Neutrophil (primary cell): ENCODE measurements around the gene SHCBP1.

Experiments used
- H3K27ac ChIP-seq: fragments of 200-600 bp; sonication (generic); 2 replicates; pipeline ENCODE4 v1.5.1; 2016; ENCODE audit warnings: mild to moderate bottlenecking, moderate library complexity
- H3K27me3 ChIP-seq: fragments of 200-600 bp; sonication (generic); 2 replicates; pipeline ENCODE4 v1.6.0; 2016; ENCODE audit warnings: mild to moderate bottlenecking
- H3K36me3 ChIP-seq: fragments of 200-600 bp; sonication (generic); 2 replicates; pipeline ENCODE4 v1.5.1; 2017
- H3K4me1 ChIP-seq, 2 experiments: fragments of 200-600 bp in 1 of 2; sonication (generic) in 1 of 2; 1 replicate in 1 of 2; 2 replicates in 1 of 2; pipeline versions ENCODE4 v1.5.1 to v1.6.1; 2013 to 2016; ENCODE audit warnings: low read depth in 1 of 2, low read length in 1 of 2, mild to moderate bottlenecking in 1 of 2, moderate library complexity in 1 of 2; ENCODE audit not compliant: control insufficient read depth in 1 of 2, insufficient read depth in 1 of 2
- H3K4me3 ChIP-seq, 2 experiments: fragments of 200-600 bp in 1 of 2; sonication (generic) in 1 of 2; 1 replicate in 1 of 2; 2 replicates in 1 of 2; pipeline ENCODE4 v1.5.1; 2013 to 2016; ENCODE audit warnings: low read depth in 1 of 2, low read length in 1 of 2, mild to moderate bottlenecking in 1 of 2, moderate library complexity in 1 of 2
- H3K9me3 ChIP-seq: fragments of 200-600 bp; sonication (generic); 2 replicates; pipeline ENCODE4 v1.5.1; 2016
- TF ChIP-seq, protein P1 (sequence below): fragments of 200-600 bp; sonication (generic); IDR thresholded peaks from 2 replicates; pipeline ENCODE4 v1.5.1; 2016; ENCODE audit warnings: antibody characterized with exemption

The SHCBP1 gene

DNA sequence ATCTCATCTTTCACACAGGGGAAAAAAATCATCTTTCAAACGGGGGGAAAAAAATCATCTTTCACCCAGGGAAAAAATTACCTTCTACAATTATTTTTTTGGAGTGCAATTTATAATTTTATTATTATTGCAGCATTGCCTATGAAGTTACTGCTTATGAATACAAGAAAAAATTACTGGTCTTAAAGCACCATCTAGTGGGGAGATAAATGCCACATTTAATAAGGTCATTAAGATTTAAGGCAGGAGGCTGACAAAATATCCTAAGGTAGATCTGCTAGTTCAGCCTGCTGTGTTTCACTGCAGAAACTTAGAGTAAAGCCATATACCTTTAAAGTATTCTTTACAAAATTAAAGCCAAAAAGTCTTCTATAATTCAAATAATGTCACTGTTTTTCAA is 13.7 kb downstream of the SHCBP1 start:
- Histone ChIP-seq H3K4me3 (no peak overlapping the region), H3K27ac (no peak overlapping the region), H3K4me1 (no peaks in the 10 kb centered on the region), H3K9me3 (no peaks in the 10 kb centered on the region), H3K27me3 (no peaks in the 10 kb centered on the region), H3K36me3 (peaks cover 38% of the 10 kb centered on the region)
- TF ChIP-seq, protein P1, sequence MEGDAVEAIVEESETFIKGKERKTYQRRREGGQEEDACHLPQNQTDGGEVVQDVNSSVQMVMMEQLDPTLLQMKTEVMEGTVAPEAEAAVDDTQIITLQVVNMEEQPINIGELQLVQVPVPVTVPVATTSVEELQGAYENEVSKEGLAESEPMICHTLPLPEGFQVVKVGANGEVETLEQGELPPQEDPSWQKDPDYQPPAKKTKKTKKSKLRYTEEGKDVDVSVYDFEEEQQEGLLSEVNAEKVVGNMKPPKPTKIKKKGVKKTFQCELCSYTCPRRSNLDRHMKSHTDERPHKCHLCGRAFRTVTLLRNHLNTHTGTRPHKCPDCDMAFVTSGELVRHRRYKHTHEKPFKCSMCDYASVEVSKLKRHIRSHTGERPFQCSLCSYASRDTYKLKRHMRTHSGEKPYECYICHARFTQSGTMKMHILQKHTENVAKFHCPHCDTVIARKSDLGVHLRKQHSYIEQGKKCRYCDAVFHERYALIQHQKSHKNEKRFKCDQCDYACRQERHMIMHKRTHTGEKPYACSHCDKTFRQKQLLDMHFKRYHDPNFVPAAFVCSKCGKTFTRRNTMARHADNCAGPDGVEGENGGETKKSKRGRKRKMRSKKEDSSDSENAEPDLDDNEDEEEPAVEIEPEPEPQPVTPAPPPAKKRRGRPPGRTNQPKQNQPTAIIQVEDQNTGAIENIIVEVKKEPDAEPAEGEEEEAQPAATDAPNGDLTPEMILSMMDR = peak; percentile 8

DNA sequence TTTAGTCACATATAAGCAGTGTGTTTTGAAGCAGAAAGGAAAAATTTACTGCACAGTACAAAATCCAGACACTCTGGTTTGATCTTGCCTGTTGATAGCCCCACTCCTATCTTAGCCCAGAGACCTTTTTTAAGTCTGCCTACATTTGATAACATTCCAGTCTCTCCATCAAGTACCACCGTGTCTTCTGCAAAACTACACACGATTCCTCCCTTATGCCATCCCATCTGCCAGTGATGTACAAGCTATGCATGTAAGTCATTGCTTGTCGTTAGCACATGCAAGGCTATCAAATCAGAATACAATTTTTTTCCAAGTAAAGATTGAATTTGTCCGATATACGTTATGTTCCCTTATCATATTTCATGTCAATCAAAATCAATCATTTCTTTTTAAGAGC is 14.9 kb downstream of the SHCBP1 start:
- TF ChIP-seq, protein P1 = no peak
- no peaks in the 10 kb centered on the region for H3K4me1 ChIP-seq
- H3K27ac ChIP-seq = no peak overlapping the region
- H3K27me3 ChIP-seq = no peaks in the 10 kb centered on the region
- peaks cover 50% of the 10 kb centered on the region for H3K36me3 ChIP-seq
- H3K9me3 ChIP-seq = no peaks in the 10 kb centered on the region
- H3K4me3 ChIP-seq = no peak overlapping the region

DNA sequence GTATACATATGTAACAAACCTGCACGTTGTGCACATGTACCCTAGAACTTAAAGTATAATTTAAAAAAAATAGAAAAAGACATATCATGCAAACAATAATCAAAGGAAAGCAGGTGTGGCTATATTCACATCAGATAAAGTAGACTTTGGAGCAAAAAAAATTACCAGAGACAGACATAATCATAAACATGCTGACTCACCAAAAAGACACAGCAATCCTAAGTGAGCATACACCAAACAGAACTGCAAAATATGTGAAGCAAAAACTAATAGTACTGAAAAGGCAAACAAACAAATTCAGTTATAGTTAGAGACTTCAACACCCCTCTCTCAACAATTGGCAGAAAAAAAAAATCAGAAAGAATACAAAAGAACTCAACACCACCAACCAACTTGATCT is 29.9 kb downstream of the SHCBP1 start:
- H3K4me1 ChIP-seq = no peaks in the 10 kb centered on the region
- TF ChIP-seq, protein P1 = no peak
- no peak overlapping the region for H3K4me3 ChIP-seq
- no peaks in the 10 kb centered on the region for H3K9me3 ChIP-seq
- no peak overlapping the region for H3K27ac ChIP-seq
- H3K36me3 ChIP-seq = peaks cover 13% of the 10 kb centered on the region
- no peaks in the 10 kb centered on the region for H3K27me3 ChIP-seq

DNA sequence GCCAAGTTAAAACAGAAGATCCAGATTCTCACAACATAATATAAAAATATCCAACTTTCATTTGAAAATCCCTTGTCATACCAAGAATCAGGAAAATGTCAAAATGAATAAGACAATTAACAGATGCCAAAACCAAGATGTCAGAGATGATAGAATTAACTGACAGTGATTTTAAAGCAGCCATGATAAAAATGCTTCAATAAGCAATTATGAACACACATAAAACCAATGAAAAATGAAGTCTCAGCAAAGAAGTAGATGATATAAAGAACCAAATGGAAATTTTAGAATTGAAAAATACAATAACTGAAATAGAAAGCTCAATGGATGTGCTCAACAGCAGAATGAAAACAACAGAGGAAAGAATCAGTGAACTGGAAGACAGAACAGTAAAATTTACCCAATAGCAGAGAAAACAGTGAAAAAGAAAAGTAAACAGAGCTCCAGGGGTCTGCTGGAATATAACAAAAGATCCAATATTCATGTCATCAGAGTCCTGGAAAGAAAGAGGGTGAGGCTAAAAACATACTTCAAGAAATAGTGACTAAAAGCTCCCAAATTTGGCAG is 35.1 kb downstream of the SHCBP1 start:
- Histone ChIP-seq H3K9me3 (no peaks in the 10 kb centered on the region), H3K27ac (no peak overlapping the region), H3K36me3 (peaks cover 3% of the 10 kb centered on the region), H3K4me1 (peaks cover 20 to 22% of the 10 kb centered on the region in 2 experiments), H3K27me3 (no peaks in the 10 kb centered on the region), H3K4me3 (no peak overlapping the region)
- TF ChIP-seq, protein P1 = no peak

DNA sequence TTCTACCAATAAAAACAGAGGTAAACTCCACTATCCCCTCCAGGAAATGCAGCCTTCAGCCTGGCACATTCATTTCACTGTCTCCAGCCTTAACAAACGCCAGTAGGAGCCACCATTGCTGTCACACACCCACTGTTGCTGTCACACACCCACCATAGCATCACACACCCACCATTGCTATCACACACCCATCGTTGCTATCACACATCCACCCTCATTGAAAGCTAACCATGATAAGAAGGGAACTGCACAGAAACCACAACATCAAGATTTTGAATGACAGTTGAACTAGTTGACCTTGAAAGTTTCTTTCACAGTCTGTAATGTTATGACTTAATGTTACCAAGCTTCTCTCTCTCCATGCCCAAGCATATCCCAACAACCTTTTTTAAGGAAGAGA is 38.1 kb downstream of the SHCBP1 start:
- no peak overlapping the region for H3K4me3 ChIP-seq

More for the DNA sequence above, 38.1 kb downstream of the SHCBP1 start:
- H3K27ac ChIP-seq = peak overlapping the region; percentile 3
- H3K4me1 ChIP-seq = peaks cover 23 to 25% of the 10 kb centered on the region in 2 experiments
- H3K36me3 ChIP-seq = peaks cover 3% of the 10 kb centered on the region
- H3K9me3 ChIP-seq = no peaks in the 10 kb centered on the region
- TF ChIP-seq, protein P1 = no peak
- no peaks in the 10 kb centered on the region for H3K27me3 ChIP-seq
